SU-DHL-6 (cell line): Measurements from ENCODE around the gene GRB14.

Experiments
- H2AFZ ChIP-seq: fragments of 200-600 bp; sonication (generic); 2 replicates; pipeline ENCODE4 v1.6.1; 2014; ENCODE audit warnings: low read depth, mild to moderate bottlenecking, moderate library complexity, mixed read lengths, antibody characterized with exemption, low read length; ENCODE audit not compliant: severe bottlenecking
- H3F3A ChIP-seq: fragments of 200-600 bp; shearing (Covaris generic); 2 replicates; pipeline ENCODE4 v1.6.0; 2016; ENCODE audit warnings: antibody characterized with exemption, mild to moderate bottlenecking; ENCODE audit not compliant: insufficient read depth
- H3K27ac ChIP-seq: fragments of 200-600 bp; sonication (generic); 2 replicates; pipeline ENCODE4 v1.5.1; 2016; ENCODE audit warnings: low read depth, mild to moderate bottlenecking, low read length, moderate library complexity, mixed read lengths
- H3K27me3 ChIP-seq: fragments of 200-600 bp; sonication (generic), shearing (Covaris generic); 2 replicates; pipeline ENCODE4 v1.6.0; 2014; ENCODE audit warnings: mild to moderate bottlenecking, low read length
- H3K36me3 ChIP-seq: fragments of 200-600 bp; sonication (generic); 2 replicates; pipeline ENCODE4 v1.6.1; 2014; ENCODE audit warnings: mild to moderate bottlenecking, low read length, mixed read lengths
- H3K4me2 ChIP-seq: fragments of 300-600, 200-600 bp; shearing (Covaris generic), sonication (generic); 2 replicates; pipeline ENCODE4 v1.6.0; 2014; ENCODE audit warnings: low read length, low read depth, mild to moderate bottlenecking; ENCODE audit not compliant: poor library complexity, severe bottlenecking
- H3K4me3 ChIP-seq: fragments of 200-600 bp; sonication (generic); 2 replicates; pipeline ENCODE4 v1.5.1; 2014; ENCODE audit warnings: antibody characterized with exemption, low read length, mild to moderate bottlenecking, mixed read lengths; ENCODE audit not compliant: insufficient read depth, poor library complexity, severe bottlenecking
- H3K79me2 ChIP-seq: fragments of 200-600 bp; sonication (generic); 2 replicates; pipeline ENCODE4 v1.6.1; 2014; ENCODE audit warnings: mild to moderate bottlenecking, low read length, moderate library complexity; ENCODE audit not compliant: insufficient read depth
- H3K9ac ChIP-seq: fragments of 200-600 bp; sonication (generic); 2 replicates; pipeline ENCODE4 v1.7.0; 2014; ENCODE audit warnings: mild to moderate bottlenecking, low read length
- H3K9me2 ChIP-seq: fragments of 200-600 bp; sonication (generic); replicated peaks from 2 replicates; pipeline ENCODE4 v1.6.1; 2014; ENCODE audit warnings: low read length; ENCODE audit not compliant: insufficient read depth
- H3K9me3 ChIP-seq: fragments of 200-600 bp; sonication (generic); 2 replicates; pipeline ENCODE4 v1.6.1; 2014; ENCODE audit warnings: low read length, mixed read lengths; ENCODE audit not compliant: insufficient read depth
- H4K20me1 ChIP-seq: fragments of 200-600 bp; sonication (generic); 2 replicates; pipeline ENCODE4 v1.6.1; 2014; ENCODE audit warnings: low read depth, mild to moderate bottlenecking, antibody characterized with exemption, low read length, moderate library complexity, mixed read lengths
- CTCF ChIP-seq: fragments of 200-600 bp; sonication (generic); IDR thresholded peaks from one replicate; pipeline ENCODE4 v1.5.1; 2017; ENCODE audit warnings: antibody characterized with exemption, mild to moderate bottlenecking, low read length, moderate library complexity; ENCODE audit not compliant: insufficient read depth, poor library complexity, severe bottlenecking
- EZH2phosphoT487 ChIP-seq: fragments of 200-600 bp; sonication (generic), shearing (Covaris generic); conservative IDR thresholded peaks from 2 replicates; pipeline ENCODE4 v1.6.1; 2018; ENCODE audit warnings: mild to moderate bottlenecking, antibody characterized with exemption, low read length, moderate library complexity, mixed read lengths

The GRB14 gene

GRCh38 chr2:164622338-164623106, 1.2 kb upstream of the GRB14 start:
- Histone ChIP-seq H3K79me2 (no peaks in the 10 kb centered on the region), H3K9me3 (no peaks in the 10 kb centered on the region), H3K4me2 (no peak overlapping the region), H3K36me3 (no peaks in the 10 kb centered on the region), H3K9ac (no peak overlapping the region), H3K9me2 (no peaks in the 10 kb centered on the region), H2AFZ (no peak overlapping the region), H3K27me3 (no peaks in the 10 kb centered on the region), H3K4me3 (no peak overlapping the region), H4K20me1 (no peaks in the 10 kb centered on the region), H3F3A (no peaks in the 10 kb centered on the region), H3K27ac (no peak overlapping the region)
- no peak for TF ChIP-seq CTCF
- no peak for TF ChIP-seq EZH2phosphoT487

DNA sequence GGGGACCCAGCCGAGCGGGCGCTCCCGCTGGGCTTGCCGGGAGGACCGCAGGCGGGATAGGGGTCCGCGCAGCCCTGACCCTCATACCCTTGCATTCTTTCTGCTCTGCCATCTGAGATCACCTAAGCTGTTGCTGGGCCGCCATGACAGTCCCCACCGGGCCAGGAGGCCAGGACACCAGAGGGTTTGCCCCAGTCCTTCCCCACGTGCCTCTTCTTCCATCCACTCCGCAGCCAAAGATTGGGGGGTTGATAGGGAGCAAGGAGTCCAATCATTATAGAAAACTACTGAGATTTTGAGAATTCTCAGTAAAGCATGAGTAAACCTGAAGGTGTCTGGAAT, 453 bp upstream of the GRB14 start:
- Histone ChIP-seq H3K27me3 (no peaks in the 10 kb centered on the region), H3F3A (no peaks in the 10 kb centered on the region), H3K79me2 (no peaks in the 10 kb centered on the region), H3K36me3 (no peaks in the 10 kb centered on the region), H3K4me2 (no peak overlapping the region), H3K9me2 (no peaks in the 10 kb centered on the region), H4K20me1 (no peaks in the 10 kb centered on the region), H3K4me3 (no peak overlapping the region), H3K9ac (no peak overlapping the region), H3K27ac (no peak overlapping the region), H3K9me3 (no peaks in the 10 kb centered on the region), H2AFZ (no peak overlapping the region)
- no peak for TF ChIP-seq CTCF

DNA sequence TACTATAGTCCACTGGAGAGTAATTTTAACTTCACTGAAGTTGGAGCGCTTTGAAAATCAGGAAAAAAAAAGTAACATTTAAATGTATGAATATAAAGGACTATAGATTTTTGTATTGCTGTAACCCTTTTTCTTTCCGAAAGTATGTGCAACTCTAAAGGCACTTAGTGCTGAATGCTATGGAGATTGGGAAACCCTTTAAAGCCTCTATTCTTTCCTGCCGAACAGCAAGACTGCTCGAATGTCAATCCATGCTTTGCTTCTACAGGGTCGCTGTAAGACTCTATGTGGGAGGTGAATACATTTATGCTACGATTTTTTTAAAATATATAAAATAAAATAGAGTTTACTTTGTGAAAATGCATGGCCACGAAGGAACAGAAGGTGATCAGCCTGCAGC, 825 bp downstream of the GRB14 start:
- no peak overlapping the region for H2AFZ ChIP-seq
- H4K20me1 ChIP-seq = no peaks in the 10 kb centered on the region
- no peaks in the 10 kb centered on the region for H3K36me3 ChIP-seq
- H3F3A ChIP-seq = no peaks in the 10 kb centered on the region
- H3K27me3 ChIP-seq = no peaks in the 10 kb centered on the region
- H3K9me3 ChIP-seq = no peaks in the 10 kb centered on the region
- H3K79me2 ChIP-seq = no peaks in the 10 kb centered on the region
- no peak overlapping the region for H3K4me2 ChIP-seq
- no peaks in the 10 kb centered on the region for H3K9me2 ChIP-seq
- H3K27ac ChIP-seq = no peak overlapping the region
- TF ChIP-seq EZH2phosphoT487 (no peak), CTCF (no peak)
- H3K4me3 ChIP-seq = no peak overlapping the region
- H3K9ac ChIP-seq = no peak overlapping the region
